ENCODE data around the gene SAMD11.

DNA sequence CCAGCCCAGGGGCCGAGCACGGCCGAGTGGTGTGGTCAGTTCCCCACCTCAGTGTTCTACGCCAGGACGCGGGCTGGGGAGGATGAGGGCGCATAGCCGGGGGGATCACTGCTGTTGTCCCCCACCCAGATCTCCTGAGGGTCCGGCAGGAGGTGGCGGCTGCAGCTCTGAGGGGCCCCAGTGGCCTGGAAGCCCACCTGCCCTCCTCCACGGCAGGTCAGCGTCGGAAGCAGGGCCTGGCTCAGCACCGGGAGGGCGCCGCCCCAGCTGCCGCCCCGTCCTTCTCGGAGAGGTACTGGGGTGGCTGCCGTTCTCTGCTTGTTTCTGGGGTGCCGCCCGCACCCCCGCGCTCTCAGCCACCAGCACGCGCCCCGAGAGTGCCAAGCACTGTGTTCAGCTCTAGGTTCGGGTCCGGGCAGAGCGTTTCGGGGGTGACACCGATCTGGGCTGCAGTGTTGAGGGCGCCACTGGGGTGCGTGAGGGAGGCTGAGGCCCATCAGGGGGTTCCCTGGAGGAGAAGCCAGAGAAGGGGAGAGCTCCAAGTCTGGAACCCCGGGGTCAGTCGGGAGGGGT lies 17.4 kb downstream of the SAMD11 start:
- TF ChIP-seq EZH2phosphoT487 (IDR thresholded peaks at IDR 0.05; ENCODE audit: borderline replicate concordance), result no peak
- TF ChIP-seq, protein P1, sequence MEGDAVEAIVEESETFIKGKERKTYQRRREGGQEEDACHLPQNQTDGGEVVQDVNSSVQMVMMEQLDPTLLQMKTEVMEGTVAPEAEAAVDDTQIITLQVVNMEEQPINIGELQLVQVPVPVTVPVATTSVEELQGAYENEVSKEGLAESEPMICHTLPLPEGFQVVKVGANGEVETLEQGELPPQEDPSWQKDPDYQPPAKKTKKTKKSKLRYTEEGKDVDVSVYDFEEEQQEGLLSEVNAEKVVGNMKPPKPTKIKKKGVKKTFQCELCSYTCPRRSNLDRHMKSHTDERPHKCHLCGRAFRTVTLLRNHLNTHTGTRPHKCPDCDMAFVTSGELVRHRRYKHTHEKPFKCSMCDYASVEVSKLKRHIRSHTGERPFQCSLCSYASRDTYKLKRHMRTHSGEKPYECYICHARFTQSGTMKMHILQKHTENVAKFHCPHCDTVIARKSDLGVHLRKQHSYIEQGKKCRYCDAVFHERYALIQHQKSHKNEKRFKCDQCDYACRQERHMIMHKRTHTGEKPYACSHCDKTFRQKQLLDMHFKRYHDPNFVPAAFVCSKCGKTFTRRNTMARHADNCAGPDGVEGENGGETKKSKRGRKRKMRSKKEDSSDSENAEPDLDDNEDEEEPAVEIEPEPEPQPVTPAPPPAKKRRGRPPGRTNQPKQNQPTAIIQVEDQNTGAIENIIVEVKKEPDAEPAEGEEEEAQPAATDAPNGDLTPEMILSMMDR (conservative IDR thresholded peaks at IDR 0.05; ENCODE audit: low read length), result no peak; the same call in 1 of the 2 replicates
